ENCODE data around the gene ADAMTS12. TPM values are rescaled to one million over a fixed set of nuclear protein-coding genes. Genes with fewer than 3 reads are reported as not detected.

Gene ADAMTS12
- total RNA-seq, 4 donors from 2014 or later, result 0.22 to 1.2 (median 0.77) TPM

- intact Hi-C loops (cut with DNase I; ENCODE audit: low total_unique reads), result no loop called here
- WGBS, 2 donors, result 43 to 82% methylated on average over 2 of the region's 2 CpGs
- TF ChIP-seq CTCF (IDR thresholded peaks at IDR 0.05), result no peak
- TF ChIP-seq POLR2A (IDR thresholded peaks at IDR 0.05), result no peak
- DNase-seq (ENCODE audit: low spot score in 2 of 2), result no peak
- no peak overlapping the region for H3K4me3 ChIP-seq (ENCODE audit: low read depth, poor library complexity, severe bottlenecking)
Measured at GRCh38 chr5:33769196-33769595, 122.6 kb downstream of the ADAMTS12 start.

DNA sequence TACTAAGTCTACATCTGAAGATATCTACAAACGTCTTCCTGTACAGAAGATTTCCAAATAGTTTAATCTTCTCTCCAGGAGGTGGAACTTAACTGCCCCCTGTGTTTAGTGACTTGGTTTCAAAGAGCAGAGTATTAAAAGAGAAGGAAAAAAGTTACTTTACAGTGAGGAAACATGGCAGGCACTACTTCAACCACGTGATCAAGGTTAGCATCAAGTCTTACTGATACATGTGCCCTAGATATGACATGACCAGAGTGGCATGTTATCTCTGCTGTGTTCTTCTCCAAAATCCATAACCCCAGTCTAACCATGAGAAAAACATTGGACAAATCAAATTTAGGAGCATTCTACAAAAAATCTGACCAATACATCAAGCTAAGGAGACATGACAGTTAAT, 125.8 kb downstream of the ADAMTS12 start:
- 65 to 77% methylated on average over 2 of the region's 2 CpGs for WGBS, 2 donors
- intact Hi-C loops (cut with DNase I; ENCODE audit: low total_unique reads), result no loop called here
- TF ChIP-seq POLR2A (IDR thresholded peaks at IDR 0.05) (no peak), CTCF (IDR thresholded peaks at IDR 0.05) (no peak)
- DNase-seq (ENCODE audit: low spot score in 2 of 2), result no peak
- no peak overlapping the region for H3K4me3 ChIP-seq (ENCODE audit: low read depth, poor library complexity, severe bottlenecking)

GRCh38 chr5:33764786-33765185, 127.0 kb downstream of the ADAMTS12 start:
- no peak for DNase-seq (ENCODE audit: low spot score in 2 of 2)
- WGBS, 2 donors, result 61 to 82% methylated on average over 3 of the region's 3 CpGs
- intact Hi-C loops (cut with DNase I; ENCODE audit: low total_unique reads), result no loop called here
- no peak overlapping the region for H3K4me3 ChIP-seq (ENCODE audit: low read depth, poor library complexity, severe bottlenecking)
- no peak for TF ChIP-seq POLR2A (IDR thresholded peaks at IDR 0.05)
- TF ChIP-seq CTCF (IDR thresholded peaks at IDR 0.05), result no peak

- H3K4me3 ChIP-seq (ENCODE audit: low read depth, poor library complexity, severe bottlenecking), result no peak overlapping the region
- 77 to 89% methylated on average over 2 of the region's 2 CpGs for WGBS, 2 donors
- no peak for DNase-seq (ENCODE audit: low spot score in 2 of 2)
- intact Hi-C loops (cut with DNase I; ENCODE audit: low total_unique reads), result no loop called here
- TF ChIP-seq POLR2A (IDR thresholded peaks at IDR 0.05) (no peak), CTCF (IDR thresholded peaks at IDR 0.05) (no peak)
Measured at GRCh38 chr5:33763435-33763834, 128.4 kb downstream of the ADAMTS12 start.

- TF ChIP-seq POLR2A (IDR thresholded peaks at IDR 0.05), result no peak
- H3K4me3 ChIP-seq (ENCODE audit: low read depth, poor library complexity, severe bottlenecking), result no peak overlapping the region
- WGBS, 2 donors, result 72 to 81% methylated on average over 1 of the region's 1 CpG
- intact Hi-C loops (cut with DNase I; ENCODE audit: low total_unique reads), result no loop called here
- DNase-seq (ENCODE audit: low spot score in 2 of 2), result no peak
Measured at GRCh38 chr5:33762859-33763258, 128.9 kb downstream of the ADAMTS12 start.

DNA sequence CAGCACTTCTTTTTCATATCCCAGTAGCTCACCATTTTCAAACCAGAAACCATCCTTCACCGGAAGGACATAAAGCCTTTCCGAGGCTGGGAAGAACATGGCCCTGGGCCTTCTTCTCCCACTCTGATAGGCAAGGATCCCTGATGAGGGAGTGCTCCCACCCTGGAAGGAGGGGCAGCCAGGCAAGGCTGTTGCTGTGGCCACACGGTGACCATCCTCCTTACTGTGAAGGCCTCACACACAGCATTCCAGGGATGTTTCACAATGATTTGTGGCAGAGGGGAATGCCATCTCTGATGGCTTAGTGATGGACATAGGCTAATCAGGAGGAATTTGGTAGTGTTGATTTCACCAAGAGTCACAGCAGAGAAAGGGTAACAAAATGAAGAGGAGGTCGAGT, 130.7 kb downstream of the ADAMTS12 start:
- 58 to 61% methylated on average over 4 of the region's 4 CpGs for WGBS, 2 donors
- no peak overlapping the region for H3K4me3 ChIP-seq (ENCODE audit: low read depth, poor library complexity, severe bottlenecking)
- TF ChIP-seq POLR2A (IDR thresholded peaks at IDR 0.05) (no peak), CTCF (IDR thresholded peaks at IDR 0.05) (no peak)
- intact Hi-C loops (cut with DNase I; ENCODE audit: low total_unique reads), result no loop called here
- no peak for DNase-seq (ENCODE audit: low spot score in 2 of 2)

Data from lower leg skin (tissue), 4 donors.